Panc1 (cell line): ENCODE results near the gene CRISP3. TPM values are rescaled to one million over a fixed set of nuclear protein-coding genes. Genes with fewer than 3 reads are reported as not detected.

Source experiments
- total RNA-seq: library from RNA; stranded (reverse); gene quantifications from one replicate; pipeline ENCODE4 v1.2.1, GENCODE V29; 2021; ENCODE audit not compliant: unreplicated experiment

Gene CRISP3
- total RNA-seq, 1 experiment from 2014 or later = not detected

Other genes starting within 250 kb of the CRISP3 start
- gene GLYATL3, start 244.5 kb downstream of the CRISP3 start, total RNA-seq = not detected
- gene C6orf141, start 193.7 kb downstream of the CRISP3 start, total RNA-seq = 0.15 TPM
- 0.23 TPM for gene RHAG, start 107.5 kb downstream of the CRISP3 start, total RNA-seq
- gene CRISP2, start 30.8 kb downstream of the CRISP3 start, total RNA-seq = not detected
- gene PGK2, start 42.9 kb upstream of the CRISP3 start, total RNA-seq = not detected
- not detected for gene CRISP1, start 122.1 kb upstream of the CRISP3 start, total RNA-seq
- not detected for gene DEFB114, start 219.8 kb upstream of the CRISP3 start, total RNA-seq
- gene DEFB113, start 225.2 kb upstream of the CRISP3 start, total RNA-seq = not detected